Measurements from ENCODE around the gene TAOK1. TPM values are rescaled to one million over a fixed set of nuclear protein-coding genes. Genes with fewer than 3 reads are reported as not detected.
A peak's percentile ranks its signal among the peaks of the same experiment; 100 is the strongest.

The TAOK1 gene
- total and polyA plus RNA-seq, 2 of the 13 experiments (the other 11 are each of a cell fraction or from before 2014, with no cell fraction given) = 14.1 to 23.0 TPM

GRCh38 chr17:29566473-29567303 lies 176.5 kb downstream of the TAOK1 start, which contains the start of gene ABHD15 (continued):
- TF ChIP-seq KMT2B (CRISPR knock-in tag; IDR thresholded peaks at IDR 0.05) (no peak), SNAPC4 (CRISPR knock-in tag; IDR thresholded peaks at IDR 0.05) (0 out of 2 replicates have a peak, but pooled peaks have one; percentile 17), CC2D1A (CRISPR knock-in tag; IDR thresholded peaks at IDR 0.05) (no peak), ZNF773 (CRISPR knock-in tag; IDR thresholded peaks at IDR 0.05; ENCODE audit: borderline replicate concordance) (no peak), ZNF598 (CRISPR knock-in tag; IDR thresholded peaks at IDR 0.05; ENCODE audit: borderline replicate concordance) (0 out of 2 replicates have a peak, but pooled peaks have one; percentile 22), ZNF136 (CRISPR knock-in tag; IDR thresholded peaks at IDR 0.05; ENCODE audit: low read depth) (no peak), ZNF678 (CRISPR knock-in tag; IDR thresholded peaks at IDR 0.05) (peak; percentile 78; the same call in 1 of the 2 replicates), ZNF75D (CRISPR knock-in tag; IDR thresholded peaks at IDR 0.05; ENCODE audit: borderline replicate concordance) (no peak), ZNF766 (CRISPR knock-in tag; IDR thresholded peaks at IDR 0.05; ENCODE audit: borderline replicate concordance) (no peak), ATM (IDR thresholded peaks at IDR 0.05; ENCODE audit: borderline replicate concordance) (no peak), TBX3 (IDR thresholded peaks at IDR 0.05; ENCODE audit: borderline replicate concordance) (no peak), AKAP8 (CRISPR knock-in tag; IDR thresholded peaks at IDR 0.05) (no peak), EHMT2 (IDR thresholded peaks at IDR 0.05; ENCODE audit: borderline replicate concordance, low read depth, low read length) (no peak), SALL1 (CRISPR knock-in tag; IDR thresholded peaks at IDR 0.05) (no peak; the same call in 1 of the 2 replicates)
- TF ChIP-seq, protein P1, sequence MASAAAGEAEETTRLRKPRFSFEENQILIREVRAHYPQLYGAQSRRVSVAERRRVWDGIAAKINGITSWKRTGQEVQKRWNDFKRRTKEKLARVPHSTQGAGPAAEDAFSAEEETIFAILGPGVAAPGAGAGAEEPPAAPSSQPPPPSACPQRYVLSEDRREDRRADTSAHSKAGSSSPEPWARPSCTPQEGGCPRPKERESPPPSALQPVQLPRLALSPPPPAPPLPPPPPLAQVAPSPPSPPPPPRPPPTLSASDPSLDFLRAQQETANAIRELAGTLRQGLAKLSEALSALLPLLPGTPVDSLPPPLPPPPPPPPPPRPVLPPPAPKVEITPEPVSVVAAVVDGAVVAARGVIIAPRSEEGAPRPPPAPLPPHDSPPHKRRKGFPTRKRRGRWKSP (CRISPR knock-in tag; IDR thresholded peaks at IDR 0.05) = peak; percentile 25; the same call in 1 of the 2 replicates
- TF ChIP-seq, protein P2, sequence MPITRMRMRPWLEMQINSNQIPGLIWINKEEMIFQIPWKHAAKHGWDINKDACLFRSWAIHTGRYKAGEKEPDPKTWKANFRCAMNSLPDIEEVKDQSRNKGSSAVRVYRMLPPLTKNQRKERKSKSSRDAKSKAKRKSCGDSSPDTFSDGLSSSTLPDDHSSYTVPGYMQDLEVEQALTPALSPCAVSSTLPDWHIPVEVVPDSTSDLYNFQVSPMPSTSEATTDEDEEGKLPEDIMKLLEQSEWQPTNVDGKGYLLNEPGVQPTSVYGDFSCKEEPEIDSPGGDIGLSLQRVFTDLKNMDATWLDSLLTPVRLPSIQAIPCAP (CRISPR knock-in tag; IDR thresholded peaks at IDR 0.05; ENCODE audit: low read depth) = no peak
- TF ChIP-seq, protein P3, sequence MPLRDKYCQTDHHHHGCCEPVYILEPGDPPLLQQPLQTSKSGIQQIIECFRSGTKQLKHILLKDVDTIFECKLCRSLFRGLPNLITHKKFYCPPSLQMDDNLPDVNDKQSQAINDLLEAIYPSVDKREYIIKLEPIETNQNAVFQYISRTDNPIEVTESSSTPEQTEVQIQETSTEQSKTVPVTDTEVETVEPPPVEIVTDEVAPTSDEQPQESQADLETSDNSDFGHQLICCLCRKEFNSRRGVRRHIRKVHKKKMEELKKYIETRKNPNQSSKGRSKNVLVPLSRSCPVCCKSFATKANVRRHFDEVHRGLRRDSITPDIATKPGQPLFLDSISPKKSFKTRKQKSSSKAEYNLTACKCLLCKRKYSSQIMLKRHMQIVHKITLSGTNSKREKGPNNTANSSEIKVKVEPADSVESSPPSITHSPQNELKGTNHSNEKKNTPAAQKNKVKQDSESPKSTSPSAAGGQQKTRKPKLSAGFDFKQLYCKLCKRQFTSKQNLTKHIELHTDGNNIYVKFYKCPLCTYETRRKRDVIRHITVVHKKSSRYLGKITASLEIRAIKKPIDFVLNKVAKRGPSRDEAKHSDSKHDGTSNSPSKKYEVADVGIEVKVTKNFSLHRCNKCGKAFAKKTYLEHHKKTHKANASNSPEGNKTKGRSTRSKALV (CRISPR knock-in tag; IDR thresholded peaks at IDR 0.05) = peak; percentile 96; the same call in 1 of the 2 replicates

Data from HepG2 (cell line).